GM19193 (cell line): ENCODE measurements around the gene DOK7.

Experiments
- POLR2A ChIP-seq: IDR thresholded peaks from 4 replicates; pipeline ENCODE4 v1.6.1; 2011; ENCODE audit not compliant: insufficient read depth, insufficient read length; ENCODE audit errors: extremely low read depth

Gene DOK7

GRCh38 chr4:3500634-3501101, 37.6 kb downstream of the DOK7 start:
- TF ChIP-seq POLR2A: no peak

DNA sequence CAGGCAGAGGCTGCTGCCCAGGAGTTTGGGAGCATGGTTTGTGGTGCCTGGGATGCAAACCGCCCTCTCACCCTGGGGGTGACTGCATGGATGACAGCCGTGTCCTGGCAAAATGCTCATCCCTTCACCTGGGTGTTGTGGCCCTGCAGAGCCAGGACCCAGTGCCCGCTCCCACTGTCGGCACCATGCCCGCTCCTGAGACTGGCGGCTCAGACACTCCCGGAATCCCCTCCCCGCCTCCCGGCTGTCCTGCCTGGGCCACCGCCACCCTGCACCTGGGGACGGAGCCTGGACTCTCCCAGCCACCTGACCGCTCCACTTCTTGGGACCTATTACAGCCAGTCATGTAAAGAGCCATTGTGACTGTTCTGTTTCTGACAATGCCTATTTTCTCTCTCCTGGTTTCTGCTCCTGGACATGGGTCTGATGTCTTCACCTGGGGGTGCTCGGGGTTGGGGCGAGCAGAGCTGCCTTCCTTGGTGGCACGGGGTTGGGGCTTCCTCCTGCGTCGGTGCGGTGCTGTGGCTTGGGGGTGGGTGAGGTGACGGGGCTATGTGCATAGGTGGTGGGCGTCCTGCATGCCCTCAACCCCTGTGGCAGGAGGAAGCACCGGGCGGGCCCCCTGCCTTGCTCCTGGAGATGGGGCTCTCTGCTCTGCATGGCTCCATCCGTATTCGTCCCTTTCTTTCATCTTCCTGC, 38.2 kb downstream of the DOK7 start:
- no peak for TF ChIP-seq POLR2A

- no peak for TF ChIP-seq POLR2A
Observed at GRCh38 chr4:3501825-3502425, 38.8 kb downstream of the DOK7 start.

- TF ChIP-seq POLR2A: no peak
Observed at GRCh38 chr4:3502941-3503936, 40.1 kb downstream of the DOK7 start.

GRCh38 chr4:3505231-3505630, 42.1 kb downstream of the DOK7 start:
- no peak for TF ChIP-seq POLR2A

DNA sequence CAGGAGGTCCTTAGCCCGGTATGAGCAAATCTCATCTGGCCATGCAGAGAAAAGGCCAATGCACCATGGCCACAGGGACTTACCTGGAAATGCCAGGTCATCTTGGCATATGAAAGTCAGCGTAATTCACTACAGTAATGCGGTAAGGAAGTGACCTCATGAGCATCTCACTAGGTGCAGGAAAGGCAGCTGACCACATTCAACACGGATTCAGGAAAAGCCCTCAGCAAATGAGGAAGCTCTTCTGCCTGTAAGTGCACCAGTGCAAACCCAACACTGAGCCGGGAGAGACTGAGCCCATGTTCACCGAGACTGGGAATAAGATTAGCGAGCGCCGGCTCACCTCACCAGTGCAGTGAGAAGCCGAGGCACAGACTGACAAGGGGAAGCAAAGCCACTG, 45.4 kb downstream of the DOK7 start:
- TF ChIP-seq POLR2A: no peak

DNA sequence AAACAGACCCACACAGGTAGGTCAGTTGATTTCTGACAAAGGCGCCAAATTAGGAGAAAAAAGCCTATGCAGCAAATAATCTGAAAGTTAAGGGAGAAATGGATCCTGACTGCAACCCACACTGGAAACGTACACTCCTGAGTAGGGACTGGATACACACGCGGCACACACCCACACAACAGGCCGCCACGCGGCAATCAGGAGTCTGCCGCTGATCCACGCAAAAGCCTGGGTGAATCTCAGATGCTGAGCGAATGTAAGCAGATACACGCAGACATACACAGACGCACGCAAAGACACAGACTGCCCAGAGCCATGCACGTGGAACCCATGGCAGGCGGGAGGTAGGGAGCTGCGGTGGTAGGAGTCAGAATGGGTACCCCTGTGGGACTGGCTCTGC, 47.4 kb downstream of the DOK7 start:
- TF ChIP-seq POLR2A: no peak

- no peak for TF ChIP-seq POLR2A
Observed at GRCh38 chr4:3511187-3511586, 48.1 kb downstream of the DOK7 start.

- no peak for TF ChIP-seq POLR2A
Observed at GRCh38 chr4:3512279-3512678, 49.2 kb downstream of the DOK7 start.

- TF ChIP-seq POLR2A: no peak
Observed at GRCh38 chr4:3512719-3513118, 49.6 kb downstream of the DOK7 start.

GRCh38 chr4:3513807-3514206, 50.7 kb downstream of the DOK7 start:
- TF ChIP-seq POLR2A: no peak

- no peak for TF ChIP-seq POLR2A
Observed at GRCh38 chr4:3514221-3514780, 51.2 kb downstream of the DOK7 start.

GRCh38 chr4:3514806-3515501, 51.8 kb downstream of the DOK7 start:
- no peak for TF ChIP-seq POLR2A

DNA sequence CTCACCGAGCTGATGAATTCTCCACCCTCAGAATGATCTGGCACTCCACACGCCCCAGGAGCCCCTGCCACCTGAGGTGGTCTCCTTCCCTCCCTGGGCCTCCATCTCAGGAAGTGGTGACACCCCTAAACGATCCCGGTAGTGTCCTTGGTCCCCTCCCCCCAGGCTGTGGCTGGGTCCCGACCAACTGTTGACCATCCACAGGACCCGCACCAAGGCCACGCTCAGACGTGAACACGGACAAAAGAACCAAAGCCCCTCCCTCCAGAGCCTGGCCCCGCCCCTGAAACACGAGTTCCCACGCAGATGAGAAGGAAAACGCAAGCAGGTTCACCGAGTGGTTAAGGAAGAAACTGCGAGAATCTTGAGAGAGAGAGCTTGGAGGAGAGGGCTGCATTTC, 52.5 kb downstream of the DOK7 start:
- TF ChIP-seq POLR2A: no peak
